NCI-H774 (cell line): ENCODE results near the gene TPRKB.
A peak's percentile ranks its signal among the peaks of the same experiment; 100 is the strongest.
"Not testable (repeated sequence)": the region's sequence is repeated elsewhere in the genome, so short reads cannot be mapped to it uniquely, and the experiment has no call there.

ENCODE experiments used
- DNase-seq: peaks from one replicate; lab custom pipeline; 2025; lab: John Stamatoyannopoulos, UW

Gene TPRKB

DNA sequence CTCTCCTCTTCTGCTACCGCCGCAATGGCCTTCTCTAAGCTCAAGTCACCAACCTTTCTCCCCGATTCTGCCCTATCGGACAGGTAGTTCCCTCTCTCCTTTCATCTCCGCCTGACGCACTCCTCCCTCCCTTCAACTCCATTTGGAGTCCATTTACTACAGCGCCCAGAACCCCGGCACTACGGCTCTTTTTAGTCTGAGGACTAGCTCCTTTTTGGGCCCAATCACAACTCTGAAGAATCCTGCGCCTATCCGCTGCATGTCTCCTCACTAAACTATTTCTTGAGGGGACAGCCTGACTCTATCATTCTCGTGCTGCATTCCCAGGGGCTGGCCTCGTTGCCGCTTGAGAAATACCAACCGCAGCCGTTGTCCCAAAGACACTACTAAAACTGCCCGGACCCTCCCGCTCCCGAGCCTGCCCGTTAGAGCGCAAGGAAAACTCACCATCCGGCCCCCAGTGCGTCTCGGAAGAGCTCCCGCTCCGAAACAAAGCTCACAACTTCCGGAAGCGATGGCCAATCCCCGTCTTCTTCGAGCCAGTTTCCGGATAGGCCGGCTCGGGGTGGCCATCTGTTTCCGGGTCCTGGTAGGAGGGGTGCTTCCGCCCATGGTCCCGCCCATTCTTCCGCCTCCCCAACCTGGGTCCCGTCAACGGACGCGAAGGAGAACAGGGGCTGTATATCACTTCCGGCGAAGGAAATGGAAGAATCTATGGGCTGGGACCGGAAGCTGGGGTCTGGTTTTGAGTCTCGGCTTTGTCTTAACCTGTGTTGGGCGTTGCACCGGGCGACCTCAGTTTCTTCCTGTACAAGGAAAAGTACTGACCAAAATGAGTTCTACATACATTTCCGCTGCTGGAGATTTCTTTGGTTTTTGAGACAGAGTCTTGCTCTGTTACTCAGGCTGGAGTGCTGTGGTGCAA, at the start of gene TPRKB:
TSS of gene TPRKB (minus strand) at position 491 of the 925 bp plus-strand sequence. CDS start 2,776 bp downstream, outside the sequence.
- peak; percentile 96 for DNase-seq

DNA sequence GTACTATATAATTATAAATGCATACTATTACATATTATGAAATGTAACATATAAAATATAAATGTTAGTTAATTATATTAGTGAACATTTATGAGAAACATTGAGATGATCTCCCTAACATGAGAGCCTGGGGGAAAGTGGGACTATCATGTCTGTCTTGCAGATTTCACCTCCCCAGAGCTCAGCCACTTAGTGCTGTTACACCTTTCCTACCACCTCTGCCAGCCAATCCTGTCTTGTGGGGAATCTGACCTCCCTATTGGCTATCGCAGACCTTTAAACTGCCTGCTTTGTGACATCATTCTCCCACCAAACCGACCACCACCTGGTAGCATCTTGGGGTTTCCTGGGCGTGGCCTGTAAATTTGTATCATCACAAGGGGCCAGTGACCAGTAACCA, 46.7 kb upstream of the TPRKB start, which contains the start of gene C2orf78:
TSS of gene C2orf78 (plus strand) at position 301 of the 400 bp plus-strand sequence. CDS start 127 bp downstream, outside the sequence.
- DNase-seq, result not testable (repeated sequence)

DNA sequence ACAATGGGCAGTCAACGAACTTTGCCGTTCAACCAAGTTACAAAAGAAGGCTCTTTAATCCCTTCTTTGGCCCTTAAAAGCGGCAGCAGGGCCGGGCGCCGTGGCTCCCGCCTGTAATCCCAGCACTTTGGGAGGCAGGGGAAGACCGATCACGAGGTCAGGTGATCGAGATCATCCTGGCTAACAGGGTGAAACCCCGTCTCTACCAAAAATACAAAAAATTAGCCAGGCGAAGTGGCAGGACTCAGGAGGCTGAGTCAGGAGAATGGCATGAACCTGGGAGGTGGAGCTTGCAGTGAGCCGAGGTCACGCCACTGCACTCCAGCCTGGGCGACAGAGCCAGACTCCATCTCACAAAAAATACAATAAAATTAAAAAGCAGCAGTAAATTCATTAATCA, 46.3 kb upstream of the TPRKB start:
- not testable (repeated sequence) for DNase-seq

DNA sequence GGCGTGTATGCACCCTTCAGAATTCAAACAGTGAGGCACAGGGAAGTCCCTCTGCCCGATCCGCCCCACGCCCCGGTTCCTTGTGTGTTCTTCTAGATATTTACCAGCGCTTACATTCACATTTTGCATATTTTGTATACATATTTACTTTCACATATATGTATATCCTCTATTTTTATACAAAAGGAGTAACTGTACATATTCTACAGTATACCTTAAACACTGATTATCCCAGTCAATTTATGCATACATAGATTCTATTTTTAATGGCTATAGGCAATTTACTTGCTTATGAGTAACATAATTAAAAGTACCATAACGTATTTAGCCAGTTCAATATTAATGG, 43.1 kb upstream of the TPRKB start:
- DNase-seq, result no peak

DNA sequence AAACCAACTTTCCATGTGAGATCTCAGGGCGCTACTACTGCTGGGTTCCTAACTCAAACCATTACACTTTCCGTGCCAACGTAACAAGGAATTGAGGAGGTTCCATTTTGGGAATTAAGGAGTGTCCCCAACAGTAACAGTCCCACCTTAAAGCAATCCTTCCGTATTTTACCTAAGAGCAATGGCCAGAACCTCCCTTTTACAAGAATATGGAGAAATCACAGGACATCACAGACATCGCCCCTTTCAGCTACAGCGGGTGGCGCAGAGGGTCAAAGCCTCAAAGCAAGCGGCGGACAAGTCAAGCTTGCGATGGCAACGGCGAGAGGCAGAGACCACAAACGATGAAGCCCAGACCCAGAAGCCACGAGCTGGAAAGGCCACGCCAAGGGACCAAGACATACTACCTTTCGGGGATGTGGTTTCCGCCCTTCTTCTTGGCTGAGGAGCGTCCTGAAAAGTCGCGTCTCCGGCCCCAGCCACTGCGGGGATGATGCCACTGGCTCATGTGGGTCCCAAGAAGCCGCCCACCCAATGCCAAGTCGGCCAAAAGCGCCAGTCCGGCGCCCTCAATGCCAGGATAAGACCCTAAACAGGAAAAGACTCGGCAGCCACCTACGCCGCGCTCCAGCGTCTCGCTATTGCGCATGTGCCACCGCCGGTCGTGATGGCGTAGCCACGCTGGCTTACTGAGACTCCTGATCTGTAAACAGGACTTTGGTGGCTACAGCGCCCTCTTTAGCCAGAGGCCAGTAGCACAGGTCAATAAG, 42.5 kb upstream of the TPRKB start, which contains the start of gene DUSP11:
TSS of gene DUSP11 (minus strand) at position 637 of the 770 bp plus-strand sequence. CDS start at position 508, 129 bp downstream.
- DNase-seq, result peak; percentile 89

DNA sequence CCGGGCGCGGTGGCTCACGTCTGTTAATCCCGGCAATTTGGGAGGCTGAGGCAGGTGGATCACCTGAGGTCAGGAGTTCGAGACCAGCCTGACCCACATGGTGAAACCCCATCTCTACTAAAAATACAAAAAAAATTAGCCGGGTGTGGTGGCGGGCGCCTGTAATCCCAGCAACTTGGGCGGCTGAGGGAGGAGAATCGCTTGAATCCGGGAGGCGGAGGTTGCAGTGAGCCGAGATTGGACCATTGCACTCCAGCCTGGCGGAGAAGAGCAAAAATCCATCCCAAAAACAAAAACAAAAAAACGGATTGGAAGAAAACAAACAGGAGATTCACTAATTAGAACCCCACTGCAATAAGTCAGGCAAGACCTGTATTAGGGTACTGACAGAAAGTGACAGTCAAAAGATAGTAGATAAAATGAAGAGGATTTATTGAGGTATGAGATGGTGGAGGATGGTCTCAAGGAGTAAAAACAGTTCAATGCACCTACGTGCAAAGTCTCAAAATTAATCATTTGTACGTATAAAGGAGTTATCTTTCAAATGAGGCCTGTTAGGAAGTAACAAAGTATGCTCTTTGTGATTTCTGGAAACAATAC, 41.8 kb upstream of the TPRKB start:
- DNase-seq, result not testable (repeated sequence)

DNA sequence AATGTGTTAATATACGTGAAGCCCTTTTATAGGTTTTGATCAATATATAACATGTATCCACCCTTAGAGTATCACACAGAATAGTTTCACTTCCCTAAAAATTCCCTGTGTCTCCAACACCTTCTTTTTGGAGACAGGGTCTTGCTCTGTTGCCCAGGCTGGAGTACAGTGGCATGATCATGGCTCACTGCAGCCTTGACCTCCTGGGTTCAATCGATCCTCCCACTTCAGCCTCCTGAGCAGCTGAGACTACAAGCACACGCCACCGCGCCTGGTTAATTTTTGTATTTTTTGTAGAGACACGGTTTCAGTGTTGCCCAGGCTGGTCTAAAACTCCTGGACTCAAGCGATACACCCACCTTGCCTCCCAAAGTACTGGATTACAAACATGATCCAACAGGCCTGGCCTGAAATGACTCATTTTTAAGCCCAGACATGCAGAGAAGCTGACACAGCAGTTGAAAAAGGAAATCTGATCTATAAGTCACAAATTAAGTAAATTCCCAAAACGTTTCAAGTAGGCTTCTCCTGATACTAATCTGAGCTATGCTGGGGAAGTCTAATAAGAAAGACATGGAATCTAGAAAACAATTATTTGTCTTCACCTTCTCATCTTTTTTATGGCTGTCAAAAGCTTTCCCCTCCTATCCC, 39.8 kb upstream of the TPRKB start:
- no peak for DNase-seq

DNA sequence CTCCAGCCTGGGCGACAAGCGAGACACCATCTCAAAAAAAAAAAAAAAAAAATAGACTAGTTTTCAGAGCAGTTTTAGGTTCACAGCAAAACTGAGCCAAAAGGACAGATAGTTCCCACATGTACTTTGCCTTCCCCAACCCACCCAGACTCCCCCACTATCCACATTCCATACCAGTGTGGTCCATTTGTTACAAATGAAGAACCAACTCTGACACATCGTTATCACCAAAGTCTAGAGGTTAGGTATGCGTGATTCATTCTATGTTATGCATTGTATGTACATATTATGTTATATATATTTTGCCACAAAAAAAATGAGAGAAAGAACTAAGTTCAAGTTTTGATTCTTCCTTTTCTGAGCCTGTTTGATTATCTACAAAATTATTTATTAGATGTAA, 39.2 kb upstream of the TPRKB start:
- no peak for DNase-seq

DNA sequence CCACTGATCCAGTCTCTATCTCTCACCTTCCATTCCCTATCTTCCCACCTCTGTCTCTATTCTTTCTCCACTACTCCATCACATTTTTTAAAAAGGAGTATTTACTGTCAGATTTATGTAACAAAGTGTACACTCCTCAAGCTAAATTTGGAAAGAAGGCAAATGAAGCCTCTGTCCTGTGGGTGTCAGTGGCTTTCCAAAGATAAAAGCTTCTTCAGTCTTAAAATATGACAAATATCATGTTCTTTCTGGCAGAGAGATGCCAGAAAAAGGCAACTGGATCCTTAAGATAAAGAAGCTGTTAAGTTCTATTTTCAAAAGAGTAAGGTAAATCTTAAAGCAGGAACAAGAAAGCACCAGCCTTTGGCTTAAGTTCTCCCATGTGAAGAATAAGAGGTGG, 35.7 kb upstream of the TPRKB start:
- DNase-seq, result no peak

DNA sequence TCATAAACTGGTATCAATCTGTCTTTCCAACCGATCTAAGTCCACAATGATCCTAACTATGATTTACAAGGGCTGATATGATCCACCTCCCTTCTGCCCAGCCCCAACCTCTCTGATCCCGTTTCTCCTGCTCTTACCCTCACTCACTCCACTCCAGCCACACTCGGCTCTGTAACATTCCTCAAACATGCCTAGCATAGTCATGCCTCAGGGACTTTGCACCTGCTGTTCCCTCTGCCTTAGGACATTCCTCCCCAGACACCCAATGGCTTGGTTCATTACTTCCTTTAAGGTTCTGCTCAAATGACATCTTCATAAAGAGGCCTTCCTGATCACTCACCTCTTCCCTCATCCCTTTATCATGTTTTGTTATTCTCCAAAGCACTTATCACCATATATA, 33.6 kb upstream of the TPRKB start:
- no peak for DNase-seq

DNA sequence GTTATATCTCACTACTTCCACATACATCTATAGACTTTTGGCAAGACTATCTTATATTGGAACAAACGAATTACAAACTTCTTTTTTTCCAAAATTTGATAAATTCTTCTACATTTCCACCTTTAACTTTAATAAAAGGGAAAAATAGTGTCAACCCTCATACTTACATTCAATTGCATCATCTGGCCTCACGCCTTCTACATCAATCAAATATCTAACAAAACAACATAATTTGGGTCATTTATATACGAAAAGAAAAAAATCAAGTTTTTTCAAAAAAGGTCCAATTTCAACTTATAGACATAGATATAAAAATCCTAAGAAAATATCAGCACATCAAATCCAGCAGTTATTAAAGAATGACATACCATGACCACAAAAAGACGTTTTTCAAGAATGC, 29.8 kb upstream of the TPRKB start:
- no peak for DNase-seq

DNA sequence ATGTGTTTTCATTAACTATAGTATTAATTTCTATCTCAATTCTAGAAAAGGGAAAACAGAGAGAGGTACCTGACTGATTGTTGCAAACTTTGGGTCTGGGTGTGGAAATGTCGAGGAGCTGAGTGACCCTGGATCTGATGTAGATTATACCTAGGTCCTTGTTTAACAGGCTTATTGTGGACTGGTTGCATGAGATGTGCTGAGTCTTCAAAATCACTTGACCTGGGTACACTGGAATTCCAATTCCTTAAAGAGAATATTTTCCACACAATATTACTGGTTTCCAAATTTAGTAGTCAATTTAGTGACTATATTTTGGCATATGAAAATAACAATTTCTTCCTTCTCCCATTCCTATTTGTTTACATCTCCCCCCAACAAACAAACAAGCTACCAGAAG, 29.2 kb upstream of the TPRKB start:
- DNase-seq, result no peak

DNA sequence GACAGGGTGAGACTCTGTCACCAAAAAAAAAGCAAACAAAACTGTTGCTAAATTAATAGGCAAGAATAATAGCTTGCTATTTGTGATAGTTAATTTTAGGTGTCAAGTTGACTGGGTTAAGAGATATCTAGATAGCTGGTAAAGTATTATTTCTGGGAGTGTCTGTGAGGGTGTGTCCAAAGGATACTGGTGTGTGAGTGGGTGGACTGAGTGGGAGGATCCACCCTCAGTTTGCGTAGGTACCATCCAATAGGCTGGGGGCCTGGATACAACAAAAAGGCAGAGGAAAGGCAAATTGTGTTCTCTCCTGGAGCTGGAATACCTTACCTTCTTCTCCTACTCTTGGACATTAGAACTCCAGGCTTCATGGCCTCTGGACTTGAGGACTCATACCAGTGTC, 27.8 kb upstream of the TPRKB start:
- DNase-seq, result no peak

DNA sequence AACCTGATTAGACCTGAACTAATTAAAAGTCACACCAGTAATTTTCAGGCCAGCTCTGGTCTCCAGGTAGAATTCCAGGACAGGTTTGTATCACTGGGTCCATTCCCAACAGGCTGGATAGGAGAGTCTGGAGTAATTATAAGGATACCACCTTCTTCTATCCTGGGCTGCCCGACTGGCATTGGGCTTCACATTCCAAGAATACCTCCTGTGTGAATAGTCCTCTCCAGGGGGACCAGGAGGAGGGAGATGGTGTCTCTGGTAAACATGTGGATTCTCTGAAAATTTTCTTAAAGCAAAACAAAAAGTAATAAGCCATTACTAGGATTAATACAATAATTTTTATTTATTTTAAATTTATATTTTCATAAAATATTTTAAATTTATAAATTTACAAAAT, 25.4 kb upstream of the TPRKB start:
- DNase-seq, result no peak

DNA sequence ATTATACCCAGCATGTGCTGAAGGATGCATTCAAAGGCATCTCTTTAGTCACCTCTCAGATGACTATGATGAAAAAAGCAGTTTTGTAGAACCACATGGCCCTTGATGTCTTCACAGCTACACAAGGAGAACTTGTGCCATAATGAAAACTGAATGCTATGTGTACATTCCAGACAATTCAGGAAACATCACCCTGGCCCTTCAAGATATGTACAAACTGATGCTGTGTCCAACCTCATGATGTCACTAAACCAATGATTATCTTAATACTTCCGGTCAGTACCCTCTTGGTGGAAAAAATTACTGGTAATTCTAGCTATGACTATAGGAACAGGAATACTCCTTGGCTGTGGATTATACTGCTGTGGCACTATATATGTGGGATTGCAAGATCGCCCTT, 22.8 kb upstream of the TPRKB start:
- DNase-seq, result no peak

DNA sequence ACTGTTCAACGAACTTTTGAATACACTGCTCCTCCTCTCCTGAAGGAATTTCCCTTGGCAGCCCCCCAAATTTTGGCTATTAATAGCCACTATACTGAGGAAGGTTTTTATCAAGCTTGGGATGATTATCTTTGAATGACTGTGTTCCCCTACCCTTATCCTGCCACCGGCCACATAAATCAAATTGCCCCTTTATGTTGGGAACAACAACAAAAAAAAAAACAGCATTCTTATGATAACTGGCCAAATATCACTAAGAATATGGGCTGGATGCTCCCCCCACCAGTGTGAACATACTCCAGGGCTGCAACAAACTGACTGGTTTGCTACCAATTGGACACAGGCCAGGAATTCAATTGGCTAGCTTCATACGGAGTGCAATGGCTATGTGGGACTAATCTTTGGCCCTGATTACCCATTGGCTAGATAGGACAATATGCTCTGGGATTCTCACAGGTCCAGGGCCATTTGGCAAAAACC, 22.2 kb upstream of the TPRKB start:
- no peak for DNase-seq

DNA sequence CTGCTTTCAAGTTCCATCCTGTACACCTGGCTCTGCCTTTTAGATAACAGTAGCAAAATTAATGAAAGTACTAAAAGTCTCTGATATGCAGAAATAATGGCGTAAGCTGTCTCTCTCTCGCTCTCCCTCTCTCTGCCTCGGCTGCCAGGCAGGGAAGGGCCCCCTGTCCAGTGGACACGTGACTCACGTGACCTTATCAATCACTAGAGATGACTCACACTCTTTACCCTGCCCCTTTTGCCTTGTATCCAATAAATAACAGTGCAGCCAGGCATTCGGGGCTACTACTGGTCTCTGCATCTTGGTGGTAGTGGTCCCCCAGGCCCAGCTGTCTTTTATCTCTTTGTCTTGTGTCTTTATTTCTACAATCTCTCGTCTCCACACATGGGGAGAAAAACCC, 17.2 kb upstream of the TPRKB start:
- not testable (repeated sequence) for DNase-seq

DNA sequence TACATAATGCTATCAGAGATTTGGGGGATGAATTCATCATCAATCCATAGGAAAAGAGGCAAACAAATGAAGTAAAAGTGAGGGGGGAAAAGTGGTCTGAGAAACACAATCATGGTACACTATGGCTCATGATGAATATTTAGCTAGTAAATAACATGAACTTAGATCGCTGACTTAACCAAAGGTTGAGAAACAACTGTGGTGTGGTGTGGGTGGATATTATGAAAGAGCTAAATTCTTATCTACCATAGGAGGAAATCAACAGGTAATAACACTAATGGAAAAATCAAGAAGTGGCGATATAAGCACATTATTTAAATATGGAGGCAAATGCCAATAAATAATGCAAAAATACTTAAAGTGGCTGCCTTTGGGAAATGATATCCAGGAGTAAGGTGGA, 12.2 kb upstream of the TPRKB start:
- no peak for DNase-seq

DNA sequence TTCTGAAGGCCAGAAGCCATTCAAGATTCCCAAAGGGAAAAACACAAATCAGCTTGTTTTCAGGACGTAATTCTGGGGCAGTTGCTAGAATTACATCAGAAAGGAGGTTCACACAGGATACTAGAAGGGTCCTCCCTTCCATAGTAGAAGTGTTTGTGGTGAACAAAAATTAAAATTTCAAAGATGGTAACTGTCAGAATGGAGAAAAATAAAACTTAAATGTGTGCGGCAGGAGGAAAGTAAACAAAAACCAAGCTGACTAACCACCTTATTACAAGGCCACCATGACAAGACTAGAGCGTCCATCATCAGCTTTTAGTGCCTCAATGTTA, 9.7 kb upstream of the TPRKB start:
- DNase-seq, result no peak

DNA sequence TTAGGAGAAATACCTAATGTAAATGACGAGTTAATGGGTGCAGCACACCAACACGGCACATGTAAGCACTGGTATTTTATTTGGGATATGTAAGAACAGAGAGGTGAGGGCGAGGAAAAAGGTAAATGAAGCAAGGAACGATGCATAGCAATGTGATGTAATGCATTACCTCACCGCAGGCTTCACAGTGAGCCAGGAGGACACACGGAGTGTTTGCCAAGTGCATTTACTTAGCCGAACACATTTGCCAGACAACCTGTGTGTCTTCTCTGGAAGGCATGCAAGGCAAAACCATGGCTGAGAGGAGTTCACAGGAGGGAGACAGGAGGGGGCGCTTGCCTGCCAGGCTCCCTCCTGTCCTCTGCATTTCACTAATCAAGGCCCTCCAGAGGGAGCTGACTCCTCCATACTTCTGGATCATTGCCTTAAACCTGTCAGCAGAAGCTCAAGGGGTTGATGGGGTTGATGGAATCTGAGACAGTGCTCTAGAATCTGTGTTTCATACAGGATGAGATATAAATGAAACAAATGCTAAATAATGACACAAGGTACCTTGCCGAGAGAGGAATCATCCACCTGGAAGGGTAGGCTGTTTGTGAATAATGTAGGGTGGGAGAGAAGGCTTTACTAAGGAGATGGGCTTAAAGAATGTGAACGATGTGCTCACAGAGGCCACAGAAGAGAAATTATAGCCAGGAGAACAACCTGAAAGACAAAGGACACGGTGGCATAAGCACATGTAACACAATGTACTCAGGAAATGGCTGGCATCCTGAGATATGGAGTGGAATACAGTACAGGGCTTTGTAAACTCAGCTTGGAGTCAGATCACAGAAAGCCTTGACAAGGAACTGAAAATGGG, 9.1 kb upstream of the TPRKB start:
- no peak for DNase-seq

DNA sequence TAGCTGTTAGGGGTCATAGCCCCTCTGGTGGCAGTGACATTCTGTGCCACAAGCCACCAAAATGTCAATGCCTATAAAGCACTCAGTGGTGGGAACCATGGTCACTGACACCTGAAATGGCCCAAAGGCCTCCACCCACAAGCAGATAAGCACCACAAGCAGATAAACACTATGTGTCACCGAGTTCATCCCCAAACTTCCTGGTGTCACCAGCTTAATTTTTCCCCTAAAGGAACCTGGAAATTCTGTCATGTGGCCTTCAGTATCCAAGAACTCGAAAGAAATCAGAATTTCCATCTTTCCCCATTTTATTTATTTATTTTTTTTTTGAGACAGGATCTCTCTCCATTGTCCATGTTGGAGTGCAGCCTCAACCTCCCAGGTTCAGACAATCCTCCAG, 3.6 kb upstream of the TPRKB start:
- DNase-seq, result no peak
